Skin epidermis (tissue), 12 donors: ENCODE data around the gene FGF22.

Experiments
- H3K27ac ChIP-seq, 21 experiments: fragments of 200-600 bp; sonication (generic) in 11 of 21; one replicate each; pipeline ENCODE4 v1.5.0; 2020; ENCODE audit warnings: mild to moderate bottlenecking in 3 of 21, inconsistent platforms in 2 of 21, moderate library complexity in 2 of 21
- H3K4me3 ChIP-seq, 7 experiments: fragments of 200-600 bp; sonication (generic) in 2 of 7; one replicate each; pipeline ENCODE4 v1.5.0; 2020; ENCODE audit warnings: inconsistent platforms in 2 of 7, mild to moderate bottlenecking in 2 of 7, moderate library complexity in 1 of 7

FGF22 gene

GRCh38 chr19:638906-639252 lies 800 bp upstream of the FGF22 start:
- peak overlapping the region in 5 of 7 experiments; percentile 5 to 42 (median 26) for H3K4me3 ChIP-seq
- H3K27ac ChIP-seq = peak overlapping the region in 3 of 21 experiments; percentile 7 to 31 (median 11)

DNA sequence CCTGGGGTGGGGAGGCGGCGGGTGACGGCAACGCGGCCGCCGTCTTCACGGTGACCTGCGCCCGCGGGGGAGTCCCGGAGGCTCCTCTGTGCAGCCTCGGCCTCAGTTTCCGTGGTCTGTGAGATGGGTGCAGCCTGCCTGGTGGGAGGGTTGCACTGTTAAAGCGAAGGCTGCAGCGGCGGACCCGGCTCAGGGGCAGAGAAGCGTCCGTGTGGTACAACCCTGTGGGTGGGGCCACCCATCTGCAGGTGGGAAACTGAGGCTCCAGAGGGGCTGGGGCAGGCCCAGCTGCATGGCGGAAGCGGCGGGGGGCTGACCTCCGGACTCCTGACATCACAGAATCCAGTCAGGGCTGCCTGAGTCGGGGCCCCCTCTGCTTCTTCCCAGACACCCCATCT lies 481 bp downstream of the FGF22 start:
- H3K4me3 ChIP-seq = peak overlapping the region in 6 of 7 experiments; percentile 22 to 42 (median 35)
- H3K27ac ChIP-seq = peak overlapping the region in 3 of 21 experiments; percentile 11 to 49 (median 15)

DNA sequence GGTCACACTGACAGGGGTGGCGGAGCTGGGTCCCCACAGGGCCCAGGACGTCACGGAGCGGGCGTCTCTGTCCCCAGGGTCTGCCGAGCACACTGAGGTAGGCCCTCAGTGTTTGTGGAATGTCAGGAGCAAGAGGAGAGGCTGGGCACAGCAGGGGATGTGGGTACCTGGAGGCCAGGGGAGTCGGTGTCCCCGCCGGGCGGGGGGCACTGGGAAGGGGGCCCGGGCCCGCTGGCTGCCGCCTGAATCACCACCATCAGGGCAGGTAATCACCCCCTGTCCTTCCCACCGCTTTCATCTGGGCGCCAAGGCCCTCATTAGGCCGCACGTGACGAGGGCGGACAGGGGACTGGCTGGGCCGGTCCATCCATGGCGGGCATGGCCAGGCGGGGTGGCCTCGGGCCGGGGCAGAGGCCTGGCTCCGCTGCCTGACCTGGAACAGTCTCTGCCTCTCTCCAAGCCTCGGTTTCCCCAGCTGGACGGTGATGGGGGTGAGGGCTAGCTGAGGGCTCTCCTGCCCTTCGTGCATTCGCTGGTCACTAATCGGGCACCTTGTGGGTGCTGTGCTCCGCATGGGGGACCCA lies 1.0 kb downstream of the FGF22 start:
- no peak overlapping the region for H3K27ac ChIP-seq
- H3K4me3 ChIP-seq = no peak overlapping the region

DNA sequence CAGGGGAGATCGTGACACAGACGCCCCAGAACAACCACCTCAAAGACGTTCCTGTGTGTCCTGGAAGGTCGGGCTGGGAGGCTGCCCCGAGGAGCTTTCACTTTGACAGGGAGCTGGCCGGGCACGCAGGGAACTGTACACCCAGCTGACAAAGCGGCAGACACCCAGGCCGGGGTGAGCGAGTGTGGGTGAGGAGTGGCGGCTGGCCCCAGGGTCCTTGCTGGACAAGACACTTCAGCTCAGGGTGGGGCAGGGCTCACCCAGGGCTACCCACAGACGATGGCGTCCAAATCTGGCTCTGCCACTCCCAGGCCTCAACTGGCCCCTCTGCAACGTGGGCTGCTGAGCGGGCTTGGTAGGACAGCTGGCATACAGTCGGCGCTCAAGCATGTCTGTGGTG lies 2.0 kb downstream of the FGF22 start:
- peak overlapping the region in 1 of 7 experiments; percentile 17 for H3K4me3 ChIP-seq
- no peak overlapping the region for H3K27ac ChIP-seq

DNA sequence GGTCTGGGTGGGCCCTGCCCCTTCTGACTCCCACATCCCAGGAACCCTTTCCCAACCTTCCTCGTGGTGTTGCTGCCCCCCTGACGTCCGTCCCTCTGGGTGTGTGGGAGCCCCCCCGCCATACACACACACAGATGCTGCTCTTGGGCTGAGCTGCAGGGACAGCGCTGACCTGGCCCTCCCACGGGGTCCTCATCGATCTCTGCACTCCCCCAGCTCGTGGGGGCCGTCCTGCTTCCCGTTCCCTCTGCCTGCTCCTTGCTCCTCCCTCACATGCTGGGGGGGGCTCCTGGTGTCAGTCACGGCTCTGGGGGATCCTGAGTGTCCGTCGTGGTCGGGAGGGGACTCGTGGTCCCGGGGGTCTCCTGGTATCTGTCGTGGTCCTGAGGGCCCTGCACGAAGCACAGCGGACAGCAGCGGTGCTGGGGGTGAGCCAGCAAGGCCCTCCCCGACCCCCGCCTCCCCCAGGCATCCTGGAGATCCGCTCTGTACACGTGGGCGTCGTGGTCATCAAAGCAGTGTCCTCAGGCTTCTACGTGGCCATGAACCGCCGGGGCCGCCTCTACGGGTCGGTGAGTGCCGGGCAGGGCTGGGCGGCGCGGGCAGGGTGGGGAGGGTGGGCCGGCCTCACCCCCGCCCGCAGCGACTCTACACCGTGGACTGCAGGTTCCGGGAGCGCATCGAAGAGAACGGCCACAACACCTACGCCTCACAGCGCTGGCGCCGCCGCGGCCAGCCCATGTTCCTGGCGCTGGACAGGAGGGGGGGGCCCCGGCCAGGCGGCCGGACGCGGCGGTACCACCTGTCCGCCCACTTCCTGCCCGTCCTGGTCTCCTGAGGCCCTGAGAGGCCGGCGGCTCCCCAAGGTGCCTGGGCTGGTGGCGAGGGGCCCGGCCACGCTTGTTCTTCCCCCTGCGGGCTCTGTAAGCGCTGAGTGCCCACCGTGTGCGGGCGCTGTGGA lies 3.4 kb downstream of the FGF22 start:
- no peak overlapping the region for H3K4me3 ChIP-seq
- H3K27ac ChIP-seq = no peak overlapping the region

DNA sequence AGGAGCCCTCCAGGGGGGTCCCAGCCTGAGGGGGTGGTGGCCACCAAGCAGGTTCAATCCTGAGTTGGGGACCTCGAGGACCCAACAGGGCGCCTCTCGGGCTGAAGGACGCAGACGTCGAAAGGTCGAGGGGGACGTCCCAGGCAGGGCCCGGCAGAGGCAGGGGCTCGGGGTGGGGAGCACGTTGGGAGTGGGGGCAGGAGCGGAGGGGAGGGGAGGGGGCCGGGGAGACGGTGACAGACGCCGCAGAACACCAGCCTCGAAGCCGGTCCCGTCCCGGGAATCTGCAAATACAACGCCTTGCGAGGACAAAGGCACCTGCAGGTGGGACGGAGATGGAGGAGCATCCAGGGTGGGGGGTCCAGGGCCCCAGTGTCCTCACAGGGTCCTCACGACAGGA lies 4.1 kb downstream of the FGF22 start:
- H3K27ac ChIP-seq = no peak overlapping the region

DNA sequence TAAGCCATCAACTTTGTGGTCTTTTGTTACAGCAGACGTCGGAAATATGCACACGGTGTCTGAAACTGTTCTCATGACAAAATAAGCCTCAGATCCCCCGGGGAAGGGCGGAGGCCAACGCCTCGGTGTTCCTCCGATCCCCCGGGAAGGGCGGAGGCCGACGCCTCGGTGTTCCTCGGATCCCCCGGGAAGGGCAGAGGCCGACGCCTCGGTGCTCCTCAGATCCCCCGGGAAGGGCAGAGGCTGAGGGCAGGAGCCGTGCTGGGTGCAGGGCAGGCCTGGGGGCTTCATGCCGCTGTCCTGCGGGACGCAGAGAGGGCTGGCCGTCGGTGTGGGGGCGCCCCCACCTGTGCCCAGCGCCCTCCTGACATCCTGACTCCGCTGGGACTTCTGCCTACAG lies 4.7 kb downstream of the FGF22 start:
- Histone ChIP-seq H3K4me3 (no peak overlapping the region), H3K27ac (no peak overlapping the region)

More for the DNA sequence above, 4.1 kb downstream of the FGF22 start:
- no peak overlapping the region for H3K4me3 ChIP-seq

GRCh38 chr19:644789-645188 lies 5.1 kb downstream of the FGF22 start:
- no peak overlapping the region for H3K27ac ChIP-seq
- H3K4me3 ChIP-seq = no peak overlapping the region

DNA sequence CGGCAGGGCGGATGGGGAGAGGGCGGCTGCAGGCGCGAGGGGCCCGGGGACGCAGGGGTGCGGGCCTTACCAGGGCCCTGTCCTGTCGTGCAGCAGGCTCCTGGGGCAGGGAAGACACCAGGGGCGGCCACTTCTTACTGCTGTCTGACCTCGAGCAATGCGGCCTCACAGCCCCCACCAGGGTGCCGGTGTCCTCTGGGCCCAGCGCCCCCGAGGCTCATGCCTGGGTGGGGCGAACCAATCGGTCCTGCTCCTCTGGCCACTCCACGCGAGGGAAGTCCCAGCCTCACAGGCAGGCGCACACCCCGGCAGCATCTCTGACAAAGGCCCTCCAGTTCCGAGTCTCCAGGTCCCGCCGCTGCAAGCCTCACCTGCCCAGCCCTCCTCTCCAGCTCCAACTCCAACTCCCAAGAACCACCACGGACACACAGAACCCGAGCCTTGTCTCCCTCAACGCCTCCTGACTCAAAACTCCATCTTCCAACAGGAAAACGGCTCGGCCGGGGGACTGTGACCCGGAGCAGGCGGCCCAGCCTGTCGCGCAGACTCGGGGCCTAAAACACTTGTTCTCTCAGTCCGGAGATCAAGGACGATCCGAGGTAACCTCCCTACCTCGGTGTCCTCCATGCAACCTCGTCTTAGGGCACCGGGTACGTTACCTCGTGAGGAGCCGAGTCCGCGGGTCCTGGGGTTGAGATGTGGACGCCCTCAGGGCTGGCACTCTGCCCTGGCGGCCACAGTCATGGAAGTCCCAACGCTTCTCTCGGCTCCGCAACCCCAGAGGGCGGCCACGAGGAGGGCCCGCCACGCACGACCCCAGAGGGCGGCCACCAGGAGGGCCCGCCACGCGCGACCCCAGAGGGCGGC lies 6.5 kb downstream of the FGF22 start:
- H3K27ac ChIP-seq = no peak overlapping the region
- H3K4me3 ChIP-seq = no peak overlapping the region

- Histone ChIP-seq H3K27ac (no peak overlapping the region), H3K4me3 (no peak overlapping the region)
These were observed 7.3 kb downstream of the FGF22 start for GRCh38 chr19:646779-647565.

GRCh38 chr19:647566-648284 lies 8.0 kb downstream of the FGF22 start:
- H3K27ac ChIP-seq = no peak overlapping the region
- H3K4me3 ChIP-seq = no peak overlapping the region

DNA sequence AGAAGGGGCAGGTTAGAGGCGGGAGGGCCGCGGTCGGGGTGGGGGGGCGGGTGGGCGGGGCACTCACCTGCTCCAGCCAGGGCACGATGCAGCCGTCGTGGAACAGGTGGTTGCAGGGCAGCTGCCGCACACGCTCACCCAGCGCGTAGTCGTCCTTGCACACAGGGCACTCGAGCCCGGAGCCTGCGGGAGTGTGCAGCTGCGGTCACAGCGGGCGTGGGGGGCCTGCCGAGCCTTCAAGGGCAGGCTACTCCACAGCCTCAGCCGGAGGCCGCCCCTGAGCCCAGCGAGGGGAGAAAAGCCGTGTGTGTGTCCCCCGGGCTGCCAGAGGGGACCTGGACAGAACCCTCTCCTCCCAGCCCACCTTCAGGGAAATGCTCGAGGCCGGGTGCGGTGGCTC lies 8.6 kb downstream of the FGF22 start:
- H3K4me3 ChIP-seq = no peak overlapping the region
- no peak overlapping the region for H3K27ac ChIP-seq

DNA sequence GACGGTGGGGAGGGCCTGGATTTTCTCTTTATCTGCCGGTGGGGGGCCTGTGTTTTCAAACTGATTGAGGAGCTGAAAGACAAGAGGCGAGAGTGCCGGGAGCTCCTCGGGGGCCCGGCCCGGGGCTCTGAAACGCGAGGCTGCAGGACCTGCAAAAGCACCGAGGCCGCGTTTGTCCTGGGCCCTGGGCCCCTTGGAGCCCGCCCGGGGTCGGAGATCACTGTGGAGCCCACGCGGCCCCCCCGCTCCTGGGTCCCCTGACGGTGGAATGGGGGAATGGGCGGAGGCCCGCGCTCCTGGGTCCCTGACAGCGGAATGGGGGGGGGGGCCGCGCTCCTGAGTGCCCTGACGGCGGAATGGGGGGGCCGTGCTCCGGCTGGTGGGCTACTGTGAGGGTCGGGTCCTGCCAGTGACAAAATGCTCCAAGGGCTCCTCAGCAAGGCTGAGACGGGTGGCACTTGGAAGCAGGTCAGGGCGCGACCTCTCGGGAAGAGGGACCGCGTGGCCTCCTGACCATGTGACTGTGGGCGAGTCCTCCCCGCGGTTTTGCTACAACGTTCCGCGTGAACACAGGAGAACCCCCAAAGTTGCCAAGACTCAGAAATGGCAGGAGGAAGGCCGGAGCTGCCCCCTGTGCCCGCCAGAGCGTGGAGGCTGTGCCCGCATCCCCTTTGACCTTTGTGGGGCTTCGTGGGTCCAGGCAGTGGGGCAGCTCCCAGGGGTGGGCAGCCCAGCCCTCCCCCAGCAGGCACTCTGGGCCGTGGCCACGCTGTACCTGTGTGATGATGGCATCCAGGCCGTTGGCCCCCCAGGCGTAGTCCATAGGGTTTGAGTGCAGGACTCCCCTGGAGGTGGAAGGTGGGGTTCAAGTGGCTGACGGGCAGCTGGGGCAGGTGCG lies 9.5 kb downstream of the FGF22 start:
- no peak overlapping the region for H3K27ac ChIP-seq
- no peak overlapping the region for H3K4me3 ChIP-seq

DNA sequence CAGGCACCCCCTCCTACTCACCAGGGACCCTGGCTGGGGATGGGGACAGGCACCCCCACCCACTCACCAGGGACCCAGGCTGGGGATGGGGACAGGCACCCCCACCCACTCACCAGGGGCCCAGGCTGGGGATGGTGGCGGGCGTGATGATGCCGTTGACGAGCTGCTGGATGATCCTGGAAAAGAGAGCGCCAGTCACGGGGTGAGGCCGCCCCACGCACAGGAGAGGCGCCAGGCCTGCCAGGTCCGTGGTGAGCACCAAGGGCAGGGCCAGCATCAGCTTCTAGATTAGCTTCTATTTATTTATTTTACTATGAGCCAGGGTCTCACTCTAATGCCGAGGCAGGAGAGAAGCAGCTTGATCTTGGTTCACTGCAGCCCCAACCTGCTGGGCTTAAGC lies 10.4 kb downstream of the FGF22 start:
- Histone ChIP-seq H3K27ac (no peak overlapping the region), H3K4me3 (no peak overlapping the region)

GRCh38 chr19:651114-651818 lies 11.6 kb downstream of the FGF22 start:
- no peak overlapping the region for H3K4me3 ChIP-seq
- H3K27ac ChIP-seq = peak overlapping the region in 1 of 21 experiments; percentile 27

DNA sequence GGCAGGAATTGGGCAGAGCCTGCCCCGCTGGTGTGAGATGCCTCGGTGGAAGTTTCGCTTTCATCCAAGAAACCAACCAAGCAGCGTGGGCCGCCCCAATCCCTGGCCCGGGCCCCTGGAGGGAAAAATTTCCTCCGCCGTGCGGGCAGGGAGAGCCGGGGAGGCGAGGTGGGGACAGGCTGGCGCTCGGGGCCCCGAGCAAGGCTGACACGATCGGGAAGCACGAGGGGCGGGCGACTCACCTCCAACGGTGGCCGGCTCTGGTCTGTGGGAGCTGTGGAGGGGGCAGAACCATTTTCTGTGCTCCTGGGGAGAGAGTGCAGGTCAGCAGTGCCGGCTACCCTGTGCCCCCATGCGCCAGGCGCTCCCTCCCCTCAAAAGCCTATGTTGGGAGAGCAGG lies 12.3 kb downstream of the FGF22 start:
- H3K27ac ChIP-seq = no peak overlapping the region
- no peak overlapping the region for H3K4me3 ChIP-seq
